IPS-15b (cell line): ENCODE measurements around the gene GSTP1.
"Not testable (repeated sequence)": the region's sequence is repeated elsewhere in the genome, so short reads cannot be mapped to it uniquely, and the experiment has no call there.

ENCODE experiments used
- H3K27me3 ChIP-seq: one replicate; pipeline ENCODE4 v1.6.1; 2013; ENCODE audit warnings: low read length; ENCODE audit not compliant: control insufficient read depth, insufficient read depth
- H3K36me3 ChIP-seq: one replicate; pipeline ENCODE4 v1.6.1; 2013; ENCODE audit warnings: low read length; ENCODE audit not compliant: control insufficient read depth, insufficient read depth
- H3K4me1 ChIP-seq: one replicate; pipeline ENCODE4 v1.6.1; 2013; ENCODE audit warnings: mild to moderate bottlenecking, low read length; ENCODE audit not compliant: control insufficient read depth, insufficient read depth
- H3K4me3 ChIP-seq: one replicate; pipeline ENCODE4 v1.5.1; 2013; ENCODE audit warnings: low read depth, low read length
- H3K9ac ChIP-seq: one replicate; pipeline ENCODE4 v1.6.1; 2013; ENCODE audit warnings: low read depth, mild to moderate bottlenecking, low read length
- H3K9me3 ChIP-seq: one replicate; pipeline ENCODE4 v1.6.1; 2013; ENCODE audit warnings: mild to moderate bottlenecking, low read length; ENCODE audit not compliant: control insufficient read depth, insufficient read depth

GSTP1 gene

DNA sequence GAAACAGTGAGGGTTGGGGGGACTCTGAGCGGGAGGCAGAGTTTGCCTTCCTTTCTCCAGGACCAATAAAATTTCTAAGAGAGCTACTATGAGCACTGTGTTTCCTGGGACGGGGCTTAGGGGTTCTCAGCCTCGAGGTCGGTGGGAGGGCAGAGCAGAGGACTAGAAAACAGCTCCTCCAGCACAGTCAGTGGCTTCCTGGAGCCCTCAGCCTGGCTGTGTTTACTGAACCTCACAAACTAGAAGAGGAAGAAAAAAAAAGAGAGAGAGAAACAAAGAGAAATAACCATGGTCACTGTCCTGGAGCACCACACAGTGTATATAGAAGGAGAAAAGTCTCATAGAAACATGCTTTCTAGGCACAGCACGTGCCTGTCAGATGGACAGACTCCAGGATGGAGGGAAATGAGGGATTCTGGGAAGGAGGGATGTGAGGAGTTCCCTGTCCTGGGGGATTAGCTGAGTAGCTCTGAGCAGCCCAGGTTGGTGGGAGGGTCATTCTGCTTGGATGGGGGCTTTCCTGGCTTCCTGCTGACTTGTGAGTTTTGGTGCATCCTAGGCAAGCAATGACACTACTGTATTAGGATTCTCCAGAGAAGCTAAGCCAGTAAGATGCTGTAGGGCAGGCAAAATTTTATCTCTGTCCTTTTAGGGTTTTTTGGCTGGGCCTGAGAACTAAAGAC, 3.1 kb downstream of the GSTP1 start:
- Histone ChIP-seq H3K36me3 (peaks cover 32% of the 10 kb centered on the region), H3K4me3 (peak overlapping the region; percentile 87), H3K4me1 (peaks cover 13% of the 10 kb centered on the region), H3K9me3 (no peaks in the 10 kb centered on the region), H3K27me3 (no peaks in the 10 kb centered on the region), H3K9ac (peak overlapping the region; percentile 24)

DNA sequence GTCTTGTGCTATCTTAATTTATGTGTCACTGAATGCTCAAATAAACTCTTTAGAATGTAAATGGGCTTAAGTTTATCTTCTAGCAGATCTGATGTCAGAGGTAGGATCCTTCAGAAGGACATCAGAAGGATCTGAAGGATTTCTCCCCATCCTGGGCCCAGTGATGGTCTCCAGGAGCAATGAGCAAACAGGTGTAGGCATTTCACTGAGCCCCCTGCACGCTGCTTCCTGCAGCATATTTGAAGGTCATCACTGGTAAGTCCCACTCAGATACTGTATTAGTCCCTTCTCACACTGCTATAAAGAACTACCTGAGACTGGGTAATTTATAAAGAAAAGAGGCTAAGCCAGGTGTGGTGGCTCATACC, 4.5 kb downstream of the GSTP1 start:
- Histone ChIP-seq H3K9ac (no peak overlapping the region), H3K27me3 (no peaks in the 10 kb centered on the region), H3K4me3 (no peak overlapping the region), H3K9me3 (no peaks in the 10 kb centered on the region), H3K36me3 (peaks cover 32% of the 10 kb centered on the region), H3K4me1 (peaks cover 3% of the 10 kb centered on the region)

DNA sequence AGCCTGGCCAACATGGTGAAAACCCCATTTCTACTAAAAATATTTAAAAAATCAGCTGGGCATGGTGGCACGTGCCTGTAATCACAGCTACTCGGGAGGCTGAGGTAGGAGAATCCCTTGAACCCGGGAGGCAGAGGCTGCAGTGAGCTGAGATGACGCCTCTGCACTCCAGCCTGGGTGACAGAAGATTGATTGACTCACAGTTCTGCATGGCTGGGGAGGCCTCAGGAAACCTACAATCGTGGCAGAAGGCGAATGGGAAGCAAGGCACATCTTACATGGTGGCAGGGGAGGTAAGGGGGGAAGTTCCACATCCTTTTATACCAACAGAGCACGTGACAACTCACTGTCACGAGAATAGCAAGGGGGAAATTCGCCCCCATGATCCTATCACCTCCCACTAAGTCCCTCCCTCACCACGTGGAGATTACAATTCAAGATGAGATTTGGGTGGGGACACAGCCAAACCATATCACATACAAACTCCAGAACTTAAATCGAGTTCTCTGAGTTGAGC, 5.3 kb downstream of the GSTP1 start:
- peaks cover 31% of the 10 kb centered on the region for H3K36me3 ChIP-seq
- H3K4me3 ChIP-seq: not testable (repeated sequence)

DNA sequence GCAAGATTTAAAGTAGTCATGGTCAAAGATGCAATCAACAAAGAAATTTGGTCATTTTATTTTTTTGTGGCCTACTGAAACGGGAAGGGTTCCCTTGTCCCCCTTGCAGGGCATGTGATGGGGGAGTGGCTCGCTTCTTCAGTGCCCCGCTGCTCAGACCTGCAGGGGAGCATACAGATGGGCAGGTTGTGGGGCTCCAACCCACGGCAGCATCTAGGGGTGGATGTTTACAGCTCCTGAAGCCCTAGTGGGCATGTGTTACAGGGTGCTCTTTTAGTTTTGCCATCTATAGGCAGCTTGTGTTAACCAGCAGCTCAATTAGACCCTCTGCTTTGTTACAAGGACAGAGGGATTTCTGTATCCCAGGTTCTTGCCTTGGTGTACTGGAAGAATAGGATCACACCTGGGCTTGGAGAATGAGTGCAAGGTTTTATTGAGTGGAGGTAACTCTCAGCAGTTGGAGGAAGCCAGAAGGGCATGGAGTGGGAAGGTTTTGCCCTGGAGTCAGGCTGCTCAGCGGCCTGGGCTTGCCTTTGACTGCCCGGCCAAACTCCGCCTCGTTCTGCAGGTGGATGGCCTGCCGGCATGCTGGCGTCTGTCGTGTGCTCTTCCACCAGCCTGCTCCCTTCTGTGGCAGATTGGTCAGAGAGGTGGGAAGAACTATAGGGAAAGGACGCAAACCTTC, 9.4 kb downstream of the GSTP1 start:
- H3K9me3 ChIP-seq: no peaks in the 10 kb centered on the region
- no peaks in the 10 kb centered on the region for H3K27me3 ChIP-seq

More for the DNA sequence above, 5.3 kb downstream of the GSTP1 start:
- H3K9me3 ChIP-seq, H3K27me3 ChIP-seq, H3K4me1 ChIP-seq, H3K9ac ChIP-seq: not testable (repeated sequence)

DNA sequence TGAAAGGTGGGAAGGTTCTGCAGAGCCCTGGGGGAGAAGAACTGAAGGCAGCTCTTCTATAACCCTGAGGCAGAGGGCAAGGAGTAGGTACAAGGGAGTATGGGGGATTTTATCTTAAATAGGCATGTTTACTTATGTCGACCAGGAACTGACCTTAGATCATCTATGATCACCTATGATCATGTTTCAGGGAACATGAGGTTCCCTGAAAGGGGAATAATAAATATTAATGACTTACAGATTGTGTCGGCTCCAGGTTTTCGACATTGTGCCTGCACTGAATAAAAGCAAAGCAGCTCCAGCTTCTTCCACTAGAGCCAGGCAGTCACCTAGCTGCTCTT, 9.9 kb downstream of the GSTP1 start:
- Histone ChIP-seq H3K36me3 (no peaks in the 10 kb centered on the region), H3K9me3 (no peaks in the 10 kb centered on the region), H3K9ac (no peak overlapping the region), H3K27me3 (no peaks in the 10 kb centered on the region), H3K4me3 (no peak overlapping the region), H3K4me1 (peaks cover 4% of the 10 kb centered on the region)

More for the DNA sequence above, 9.4 kb downstream of the GSTP1 start:
- no peak overlapping the region for H3K4me3 ChIP-seq
- no peak overlapping the region for H3K9ac ChIP-seq
- no peaks in the 10 kb centered on the region for H3K36me3 ChIP-seq
- H3K4me1 ChIP-seq: peaks cover 4% of the 10 kb centered on the region

DNA sequence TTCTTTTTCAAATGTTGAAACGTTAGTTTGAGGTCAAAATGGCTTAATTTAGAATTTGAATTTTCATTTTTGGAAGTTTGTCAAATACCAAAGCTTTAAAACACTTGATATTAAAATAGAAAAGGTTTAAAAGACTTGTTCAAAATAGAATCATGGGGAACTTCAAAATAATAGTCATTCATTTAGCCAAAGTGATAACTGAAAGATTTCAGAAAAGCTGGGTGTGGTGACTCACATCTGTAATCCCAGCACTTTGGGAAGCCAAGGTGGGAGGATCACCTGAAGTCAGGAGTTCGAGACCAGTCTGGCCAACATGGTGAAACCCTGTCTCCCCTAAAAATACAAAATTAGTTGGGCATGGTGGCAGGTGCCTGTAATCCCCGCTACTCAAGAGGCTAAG, 10.9 kb downstream of the GSTP1 start:
- no peak overlapping the region for H3K4me3 ChIP-seq
- H3K9ac ChIP-seq: no peak overlapping the region
- no peaks in the 10 kb centered on the region for H3K9me3 ChIP-seq
- H3K36me3 ChIP-seq: no peaks in the 10 kb centered on the region
- H3K27me3 ChIP-seq: no peaks in the 10 kb centered on the region
- peaks cover 4% of the 10 kb centered on the region for H3K4me1 ChIP-seq

DNA sequence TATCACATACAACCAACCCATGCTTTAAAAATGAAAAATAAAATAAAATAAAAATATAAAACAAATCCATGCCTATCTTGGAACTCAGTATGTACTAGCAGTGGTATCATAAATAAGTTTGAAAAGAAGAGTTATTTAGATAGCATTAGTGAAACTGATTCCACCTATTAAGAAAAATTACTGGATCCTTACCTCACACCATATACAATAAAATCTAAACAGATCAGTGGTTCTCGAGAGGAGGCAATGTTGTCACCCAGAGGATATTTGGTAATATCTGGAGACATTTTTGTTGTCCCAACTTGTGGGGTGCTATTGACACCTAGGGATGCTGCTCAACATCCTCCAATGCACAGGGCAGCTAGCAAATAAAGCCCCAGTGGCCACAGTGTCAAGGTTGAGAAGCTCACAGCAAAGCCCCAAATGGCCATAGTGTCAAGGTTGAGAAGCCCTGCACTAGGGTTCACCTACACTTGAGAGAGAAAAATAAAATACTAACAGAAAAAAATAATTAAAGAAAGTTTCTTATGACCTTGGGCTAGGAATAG, 13.2 kb downstream of the GSTP1 start:
- no peaks in the 10 kb centered on the region for H3K36me3 ChIP-seq
- no peaks in the 10 kb centered on the region for H3K27me3 ChIP-seq

DNA sequence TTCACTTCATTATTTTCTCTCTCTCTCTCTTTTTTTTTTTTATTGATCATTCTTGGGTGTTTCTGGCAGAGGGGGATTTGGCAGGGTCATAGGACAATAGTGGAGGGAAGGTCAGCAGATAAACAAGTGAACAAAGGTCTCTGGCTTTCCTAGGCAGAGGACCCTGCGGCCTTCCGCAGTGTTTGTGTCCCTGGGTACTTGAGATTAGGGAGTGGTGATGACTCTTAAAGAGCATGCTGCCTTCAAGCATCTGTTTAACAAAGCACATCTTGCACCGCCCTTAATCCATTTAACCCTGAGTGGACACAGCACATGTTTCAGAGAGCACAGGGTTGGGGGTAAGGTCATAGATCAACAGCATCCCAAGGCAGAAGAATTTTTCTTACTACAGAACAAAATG, 13.8 kb downstream of the GSTP1 start:
- H3K4me1 ChIP-seq, H3K27me3 ChIP-seq, H3K36me3 ChIP-seq, H3K9ac ChIP-seq, H3K4me3 ChIP-seq, H3K9me3 ChIP-seq: not testable (repeated sequence)

More for the DNA sequence above, 13.2 kb downstream of the GSTP1 start:
- Histone ChIP-seq H3K4me1 (peaks cover 4% of the 10 kb centered on the region), H3K9ac (no peak overlapping the region), H3K9me3 (no peaks in the 10 kb centered on the region), H3K4me3 (no peak overlapping the region)

DNA sequence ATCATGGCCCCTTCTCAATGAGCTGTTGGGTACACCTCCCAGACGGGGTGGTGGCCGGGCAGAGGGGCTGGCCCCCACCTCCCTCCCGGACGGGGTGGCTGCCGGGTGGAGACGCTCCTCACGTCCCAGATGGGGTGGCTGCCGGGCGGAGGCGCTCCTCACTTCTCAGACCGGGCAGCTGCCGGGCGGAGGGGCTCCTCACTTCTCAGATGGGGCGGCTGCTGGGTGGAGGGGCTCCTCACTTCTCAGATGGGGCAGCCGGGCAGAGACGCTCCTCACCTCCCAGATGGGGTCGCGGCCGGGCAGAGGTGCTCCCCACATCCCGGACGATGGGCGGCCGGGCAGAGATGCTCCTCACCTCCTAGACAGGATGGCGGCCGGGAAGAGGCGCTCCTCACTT, 14.4 kb downstream of the GSTP1 start:
- peaks cover 10% of the 10 kb centered on the region for H3K4me1 ChIP-seq
- H3K4me3 ChIP-seq, H3K27me3 ChIP-seq, H3K36me3 ChIP-seq, H3K9me3 ChIP-seq, H3K9ac ChIP-seq: not testable (repeated sequence)

DNA sequence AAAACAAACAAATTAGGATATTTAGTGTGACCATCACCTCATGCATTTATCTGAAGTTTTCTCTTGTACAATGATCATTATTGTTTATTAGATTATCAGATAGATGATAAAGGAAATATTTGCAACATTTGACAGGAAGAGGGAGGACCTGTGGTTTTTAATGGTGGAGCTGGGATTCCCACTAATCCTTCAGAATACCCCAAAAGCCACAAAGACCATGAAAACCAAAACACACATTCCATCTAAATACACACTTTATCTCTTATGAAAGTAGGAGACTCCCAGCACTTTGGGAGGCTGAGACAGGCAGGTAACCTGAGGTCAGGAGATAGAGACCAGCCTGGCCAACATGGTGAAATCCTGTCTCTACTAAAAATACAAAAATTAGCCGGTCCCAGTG, 15.5 kb downstream of the GSTP1 start:
- Histone ChIP-seq H3K27me3 (no peaks in the 10 kb centered on the region), H3K4me3 (no peak overlapping the region), H3K9ac (no peak overlapping the region), H3K4me1 (peaks cover 9% of the 10 kb centered on the region), H3K9me3 (no peaks in the 10 kb centered on the region), H3K36me3 (no peaks in the 10 kb centered on the region)

DNA sequence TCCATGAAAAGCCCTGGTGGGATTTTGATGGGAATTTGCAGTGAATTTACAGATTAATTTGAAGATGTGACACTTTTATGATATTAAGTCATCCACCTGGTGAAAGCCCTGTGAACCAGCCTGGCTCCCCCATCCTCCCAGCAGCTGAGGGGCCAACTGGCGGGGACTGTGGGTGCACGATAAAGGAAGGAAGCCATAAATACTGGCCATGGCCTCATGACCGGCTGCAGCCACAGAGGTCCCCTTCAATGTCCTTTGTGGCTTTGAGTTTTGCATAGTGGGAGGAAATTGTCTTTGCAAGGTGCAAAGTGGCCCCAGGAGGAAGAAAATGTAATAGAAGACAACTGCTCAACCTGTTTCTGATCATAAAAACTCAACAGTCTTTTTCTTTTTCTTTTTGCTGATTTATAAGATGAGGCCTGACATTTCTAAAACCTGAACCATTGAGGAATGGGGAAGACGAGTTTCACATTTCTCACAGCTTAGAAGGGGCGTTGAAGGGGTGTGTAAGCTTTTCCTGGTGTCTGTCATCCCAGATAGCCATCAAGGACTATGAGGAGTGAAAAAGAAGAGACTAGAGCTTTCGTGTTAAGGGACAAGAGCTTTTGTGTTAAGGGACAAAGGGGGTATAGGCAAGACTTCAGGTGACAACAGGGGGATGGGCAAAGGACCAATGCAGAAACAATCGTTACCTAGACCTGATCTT, 16.9 kb downstream of the GSTP1 start:
- H3K36me3 ChIP-seq: no peaks in the 10 kb centered on the region
- no peak overlapping the region for H3K4me3 ChIP-seq
- H3K9ac ChIP-seq: no peak overlapping the region
- H3K4me1 ChIP-seq: peaks cover 23% of the 10 kb centered on the region
- peaks cover 2% of the 10 kb centered on the region for H3K27me3 ChIP-seq
- no peaks in the 10 kb centered on the region for H3K9me3 ChIP-seq
